GM06990 (cell line): ENCODE results near the gene ZNF341.

Source experiments
- DNase-seq: peaks from one replicate; pipeline ENCODE4 v3.0.0-alpha.2; 2011; ENCODE audit not compliant: insufficient read length; ENCODE audit errors: extremely low read depth
- H3K27me3 ChIP-seq: replicated peaks from 2 replicates; pipeline ENCODE4 v1.6.0; 2011; ENCODE audit warnings: low read length; ENCODE audit not compliant: control insufficient read depth, insufficient read depth
- H3K36me3 ChIP-seq: 2 replicates; pipeline ENCODE4 v1.5.1; 2011; ENCODE audit warnings: low read length; ENCODE audit not compliant: control insufficient read depth, insufficient read depth
- H3K4me3 ChIP-seq: replicated peaks from 2 replicates; pipeline ENCODE4 v1.5.1; 2011; ENCODE audit warnings: low read depth, mild to moderate bottlenecking, control low read depth, low read length
- TF ChIP-seq, protein P1 (sequence below): IDR thresholded peaks from 2 replicates; pipeline ENCODE4 v1.5.1; 2011; ENCODE audit warnings: low read length, control low read depth, mild to moderate bottlenecking, inconsistent platforms; ENCODE audit not compliant: insufficient read depth, poor library complexity, severe bottlenecking

The ZNF341 gene

DNA sequence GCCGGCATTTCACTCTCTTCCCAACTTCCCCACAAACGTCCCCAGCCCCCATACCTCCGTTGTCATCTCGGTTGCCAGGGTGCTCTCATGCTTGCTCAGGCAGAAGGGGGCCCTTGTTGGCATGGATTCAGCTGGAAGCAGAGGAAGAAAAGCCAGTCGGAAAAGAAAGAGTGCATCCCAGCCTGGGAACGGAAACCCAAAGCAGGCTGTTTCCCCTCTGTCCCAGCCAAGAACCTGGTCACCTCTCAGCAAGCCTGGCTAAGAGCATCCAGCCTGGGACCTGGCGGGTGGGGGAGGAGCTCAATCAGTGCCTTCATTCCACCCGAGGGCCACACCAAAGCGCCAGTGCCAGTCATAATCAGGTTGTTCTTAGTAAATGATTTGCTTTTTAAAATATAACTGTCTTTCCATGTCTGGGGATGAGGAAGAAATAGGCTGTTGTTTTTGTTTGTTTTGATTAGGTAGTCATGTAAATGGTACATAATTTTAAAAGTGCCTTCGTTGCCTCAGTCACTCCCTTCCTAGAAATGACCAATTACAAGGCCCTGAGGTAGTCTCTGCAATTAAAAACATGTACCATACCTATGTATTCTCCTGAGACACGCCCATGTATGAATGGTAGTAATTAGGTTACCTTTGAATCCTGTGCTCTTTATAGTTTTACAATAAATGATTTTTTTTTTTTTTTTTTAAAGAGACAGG lies 100.5 kb downstream of the ZNF341 start:
- no peaks in the 10 kb centered on the region for H3K27me3 ChIP-seq
- no peak for DNase-seq
- TF ChIP-seq, protein P1, sequence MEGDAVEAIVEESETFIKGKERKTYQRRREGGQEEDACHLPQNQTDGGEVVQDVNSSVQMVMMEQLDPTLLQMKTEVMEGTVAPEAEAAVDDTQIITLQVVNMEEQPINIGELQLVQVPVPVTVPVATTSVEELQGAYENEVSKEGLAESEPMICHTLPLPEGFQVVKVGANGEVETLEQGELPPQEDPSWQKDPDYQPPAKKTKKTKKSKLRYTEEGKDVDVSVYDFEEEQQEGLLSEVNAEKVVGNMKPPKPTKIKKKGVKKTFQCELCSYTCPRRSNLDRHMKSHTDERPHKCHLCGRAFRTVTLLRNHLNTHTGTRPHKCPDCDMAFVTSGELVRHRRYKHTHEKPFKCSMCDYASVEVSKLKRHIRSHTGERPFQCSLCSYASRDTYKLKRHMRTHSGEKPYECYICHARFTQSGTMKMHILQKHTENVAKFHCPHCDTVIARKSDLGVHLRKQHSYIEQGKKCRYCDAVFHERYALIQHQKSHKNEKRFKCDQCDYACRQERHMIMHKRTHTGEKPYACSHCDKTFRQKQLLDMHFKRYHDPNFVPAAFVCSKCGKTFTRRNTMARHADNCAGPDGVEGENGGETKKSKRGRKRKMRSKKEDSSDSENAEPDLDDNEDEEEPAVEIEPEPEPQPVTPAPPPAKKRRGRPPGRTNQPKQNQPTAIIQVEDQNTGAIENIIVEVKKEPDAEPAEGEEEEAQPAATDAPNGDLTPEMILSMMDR, result no peak
- H3K36me3 ChIP-seq, result peaks cover 5% of the 10 kb centered on the region
- H3K4me3 ChIP-seq, result no peak overlapping the region

DNA sequence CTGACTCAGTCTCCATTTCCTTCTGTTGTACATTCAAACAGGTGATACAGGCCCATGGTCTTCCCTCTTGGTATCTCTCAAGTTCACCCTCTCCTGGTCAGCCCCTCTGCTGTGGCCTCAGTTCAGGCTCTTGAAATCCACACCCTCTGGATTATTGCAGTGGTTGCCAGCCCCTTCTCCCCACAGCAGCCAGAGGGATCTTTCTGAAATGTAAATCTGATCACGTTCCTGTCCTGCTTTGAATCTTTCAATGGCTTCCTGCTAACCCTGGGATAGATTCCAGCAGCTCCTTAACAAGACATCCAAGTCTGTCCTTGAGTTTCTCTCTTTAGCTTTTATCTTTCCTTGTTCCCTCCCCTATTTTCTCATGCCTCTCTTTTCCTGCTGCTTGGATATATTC lies 101.5 kb downstream of the ZNF341 start:
- TF ChIP-seq, protein P1, result no peak
- Histone ChIP-seq H3K36me3 (peaks cover 5% of the 10 kb centered on the region), H3K4me3 (no peak overlapping the region), H3K27me3 (no peaks in the 10 kb centered on the region)
- no peak for DNase-seq

DNA sequence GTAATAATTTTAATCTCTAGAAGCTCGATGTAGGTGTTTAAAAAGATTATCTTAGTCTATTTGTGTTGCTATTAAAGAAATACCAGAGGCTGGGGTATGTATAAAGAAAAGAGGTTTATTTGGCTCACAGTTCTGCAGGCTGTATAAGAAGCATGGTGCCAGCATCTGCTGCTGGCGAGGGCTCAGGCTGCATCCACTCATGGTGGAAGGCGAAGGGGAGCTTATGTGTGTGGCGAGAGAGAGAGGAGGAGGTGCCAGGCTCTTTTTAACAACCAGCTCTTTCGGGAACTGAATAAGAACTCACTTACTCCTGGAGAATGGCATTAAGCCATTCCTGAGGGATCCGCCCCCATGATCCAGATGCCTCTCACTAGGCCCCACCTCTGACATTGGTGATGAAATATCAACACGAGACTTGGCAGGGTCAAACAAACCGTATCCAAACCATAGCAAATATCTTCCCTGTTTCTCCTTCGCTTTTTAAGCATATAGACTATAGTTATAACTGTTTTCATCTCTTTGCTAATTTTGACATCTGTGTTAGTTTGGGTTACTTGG lies 103.9 kb downstream of the ZNF341 start:
- DNase-seq, result no peak
- TF ChIP-seq, protein P1, result no peak
- Histone ChIP-seq H3K4me3 (no peak overlapping the region), H3K36me3 (peaks cover 2% of the 10 kb centered on the region), H3K27me3 (no peaks in the 10 kb centered on the region)

DNA sequence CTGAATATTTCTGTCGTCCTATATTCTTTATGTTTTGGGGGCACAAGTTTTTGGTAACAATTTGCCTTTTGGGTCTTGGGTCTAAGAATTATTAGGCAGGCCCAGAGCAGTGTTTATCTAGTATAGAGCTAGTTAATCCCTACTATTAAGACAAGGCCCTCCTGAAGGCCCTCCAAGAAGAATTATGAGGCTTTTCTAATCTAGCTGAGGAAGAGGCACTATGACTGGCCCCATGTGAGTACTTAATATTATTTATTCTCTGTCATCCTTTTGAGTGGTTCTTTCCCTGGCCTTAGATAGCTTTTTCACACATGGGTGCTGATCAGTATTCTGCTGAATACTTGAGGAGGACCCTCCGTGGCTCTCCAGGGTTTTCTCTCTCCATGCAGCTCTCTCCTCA lies 104.5 kb downstream of the ZNF341 start:
- no peak for DNase-seq
- TF ChIP-seq, protein P1, result no peak
- peaks cover 2% of the 10 kb centered on the region for H3K36me3 ChIP-seq
- H3K27me3 ChIP-seq, result no peaks in the 10 kb centered on the region
- H3K4me3 ChIP-seq, result no peak overlapping the region

DNA sequence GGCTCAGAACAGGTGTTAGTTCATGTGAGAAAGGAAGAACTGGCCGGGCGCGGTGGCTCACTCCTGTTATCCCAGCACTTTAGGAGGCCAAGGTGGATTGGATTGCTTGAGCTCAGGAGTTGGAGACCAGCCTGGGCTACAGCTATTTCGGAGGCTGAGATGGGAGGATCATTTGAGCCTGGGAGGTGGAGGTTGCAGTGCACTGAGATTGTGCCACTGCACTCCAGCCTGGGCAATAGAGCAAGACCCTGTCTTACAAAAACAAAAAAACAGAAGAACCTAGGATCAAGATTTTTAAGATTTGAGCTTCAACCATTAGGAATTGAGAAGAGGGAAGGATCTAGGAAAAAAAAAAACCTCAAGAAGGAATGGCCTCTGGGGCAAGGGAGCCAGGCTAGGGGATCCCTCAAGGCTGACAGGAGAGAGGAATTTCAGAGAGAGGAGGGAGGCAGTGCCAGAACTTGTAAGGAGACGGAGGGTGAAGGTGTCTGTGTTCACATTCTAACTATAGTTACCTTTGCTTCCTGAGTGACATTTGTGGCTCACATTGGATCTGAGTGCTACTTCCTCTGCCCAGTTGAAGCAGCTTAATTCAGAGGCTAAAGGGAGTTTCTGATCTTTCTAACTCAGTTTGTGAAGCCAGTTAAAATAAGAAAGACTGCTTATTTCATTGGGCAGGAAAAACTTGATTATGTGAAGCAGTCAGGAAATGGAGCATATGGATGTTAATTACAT lies 105.5 kb downstream of the ZNF341 start:
- H3K4me3 ChIP-seq, result no peak overlapping the region
- TF ChIP-seq, protein P1, result no peak
- no peaks in the 10 kb centered on the region for H3K27me3 ChIP-seq
- no peak for DNase-seq
- H3K36me3 ChIP-seq, result no peaks in the 10 kb centered on the region; the same call in none of the 2 replicates
